Hepatocyte (in vitro differentiated cells): ENCODE results near the gene FRZB.

ENCODE experiments used
- CTCF ChIP-seq: fragments of 200-600 bp; sonication (generic); IDR thresholded peaks from 2 replicates; pipeline ENCODE4 v1.5.1; 2016; ENCODE audit warnings: antibody characterized with exemption, mild to moderate bottlenecking; ENCODE audit not compliant: poor library complexity
- EZH2 ChIP-seq: fragments of 200-600 bp; sonication (generic); IDR thresholded peaks from 2 replicates; pipeline ENCODE4 v1.6.1; 2016; ENCODE audit warnings: antibody characterized with exemption, mild to moderate bottlenecking, borderline replicate concordance

- TF ChIP-seq CTCF: no peak
- no peak for TF ChIP-seq EZH2
Observed at GRCh38 chr2:182890773-182891378, 24.4 kb upstream of the FRZB start.
